GM12878 (cell line): Measurements from ENCODE around the gene HK1.

Experiments
- CBFB ChIP-seq: IDR thresholded peaks from 2 replicates; pipeline ENCODE4 v1.6.1; 2016; ENCODE audit warnings: antibody characterized with exemption, low read depth
- CTCF ChIP-seq, 3 experiments: IDR thresholded peaks in 2 of 3; conservative IDR thresholded peaks in 1 of 3; 2 replicates each; pipeline ENCODE4 v1.5.1; 2011; ENCODE audit warnings: low read depth in 3 of 3, low read length in 3 of 3, mild to moderate bottlenecking in 3 of 3, control low read depth in 2 of 3, moderate library complexity in 2 of 3, inconsistent platforms in 1 of 3, mixed read lengths in 1 of 3; ENCODE audit not compliant: control insufficient read depth in 2 of 3, insufficient read depth in 1 of 3; ENCODE audit errors: extremely low read depth in 1 of 3
- FOXM1 ChIP-seq: IDR thresholded peaks from 2 replicates; pipeline ENCODE4 v1.6.1; 2012; ENCODE audit warnings: low read depth, mild to moderate bottlenecking, inconsistent platforms, low read length, moderate library complexity
- MAX ChIP-seq: IDR thresholded peaks from 2 replicates; pipeline ENCODE4 v1.6.1; 2012; ENCODE audit warnings: low read depth, low read length, improper control_type of control experiment
- POLR2A ChIP-seq: IDR thresholded peaks from 2 replicates; pipeline ENCODE4 v1.6.1; 2011; ENCODE audit warnings: low read depth, mild to moderate bottlenecking, low read length
- POLR2AphosphoS5 ChIP-seq: IDR thresholded peaks from 2 replicates; pipeline ENCODE4 v1.6.1; 2011; ENCODE audit warnings: mild to moderate bottlenecking, low read length, inconsistent platforms
- POU2F2 ChIP-seq: IDR thresholded peaks from 3 replicates; pipeline ENCODE4 v1.6.1; 2011; ENCODE audit warnings: low read depth, mild to moderate bottlenecking, low read length, borderline replicate concordance
- RAD51 ChIP-seq: fragments of 450-650 bp; IDR thresholded peaks from 2 replicates; pipeline ENCODE4 v1.6.1; 2016; ENCODE audit warnings: moderate library complexity, mild to moderate bottlenecking, inconsistent platforms
- RBBP5 ChIP-seq: fragments of 200-600 bp; sonication (generic); conservative IDR thresholded peaks from 2 replicates; pipeline ENCODE4 v1.6.1; 2016
- TCF7 ChIP-seq: IDR thresholded peaks from 2 replicates; pipeline ENCODE4 v1.6.1; 2014; ENCODE audit warnings: antibody characterized with exemption, borderline replicate concordance
- YY1 ChIP-seq: IDR thresholded peaks from 2 replicates; pipeline ENCODE4 v1.6.1; 2011; ENCODE audit warnings: low read depth, mild to moderate bottlenecking, low read length
- ZBED1 ChIP-seq: IDR thresholded peaks from 2 replicates; pipeline ENCODE4 v1.6.1; 2016; ENCODE audit warnings: borderline replicate concordance
- ZNF274 ChIP-seq: IDR thresholded peaks from one replicate; pipeline ENCODE4 v1.8.0; 2011; ENCODE audit not compliant: insufficient read length, insufficient read depth

GRCh38 chr10:69367469-69367868 is 89.2 kb downstream of the HK1 start:
- no peak for TF ChIP-seq RAD51
- TF ChIP-seq POU2F2: no peak
- no peak for TF ChIP-seq YY1
- TF ChIP-seq CBFB: no peak
- TF ChIP-seq POLR2A: no peak
- TF ChIP-seq POLR2AphosphoS5: no peak
- no peak for TF ChIP-seq FOXM1
- TF ChIP-seq CTCF (IDR thresholded peaks at IDR 0.05 in 2 of 3, conservative IDR thresholded peaks at IDR 0.05 in 1 of 3; ENCODE audit: control insufficient read depth in 2 of 3, extremely low read depth in 1 of 3, insufficient read depth in 1 of 3, low read depth in 3 of 3, low read length in 3 of 3): no peak
- TF ChIP-seq MAX: no peak
- TF ChIP-seq RBBP5: no peak
- TF ChIP-seq ZBED1: no peak
- TF ChIP-seq ZNF274: no peak
- TF ChIP-seq TCF7: no peak
